H9 (cell line): ENCODE results near the gene SLC14A1. TPM values are rescaled to one million over a fixed set of nuclear protein-coding genes. Genes with fewer than 3 reads are reported as not detected.

Source experiments
- DNase-seq: peaks from one replicate; pipeline ENCODE4 v3.0.0-alpha.2; 2017
- H2AFZ ChIP-seq: one replicate; pipeline ENCODE4 v1.6.1; 2013; ENCODE audit warnings: mild to moderate bottlenecking, low read length, control low read depth, moderate library complexity
- H2AK5ac ChIP-seq: 2 replicates; pipeline ENCODE4 v1.6.1; 2013; ENCODE audit warnings: low read length, control low read depth, mixed read lengths; ENCODE audit not compliant: insufficient read length
- H2BK120ac ChIP-seq: one replicate; pipeline ENCODE4 v1.6.1; 2013; ENCODE audit warnings: low read depth, mild to moderate bottlenecking, low read length, control low read depth, inconsistent platforms; ENCODE audit not compliant: poor library complexity, severe bottlenecking
- H2BK12ac ChIP-seq: 2 replicates; pipeline ENCODE4 v1.6.1; 2013; ENCODE audit warnings: low read length, control low read depth, mixed read lengths, low read depth; ENCODE audit not compliant: insufficient read length
- H2BK15ac ChIP-seq: 2 replicates; pipeline ENCODE4 v1.6.1; 2013; ENCODE audit warnings: low read depth, low read length, control low read depth
- H2BK20ac ChIP-seq: one replicate; pipeline ENCODE4 v1.6.1; 2013; ENCODE audit warnings: low read depth, mild to moderate bottlenecking, low read length, control low read depth, inconsistent platforms; ENCODE audit not compliant: poor library complexity, severe bottlenecking
- H2BK5ac ChIP-seq: 2 replicates; pipeline ENCODE4 v1.6.1; 2013; ENCODE audit warnings: low read length, control low read depth, mixed read lengths; ENCODE audit not compliant: insufficient read length
- H3K14ac ChIP-seq: 2 replicates; pipeline ENCODE4 v1.6.1; 2013; ENCODE audit warnings: low read length, control low read depth; ENCODE audit not compliant: insufficient read depth
- H3K18ac ChIP-seq: 2 replicates; pipeline ENCODE4 v1.6.1; 2013; ENCODE audit warnings: low read depth, mild to moderate bottlenecking, mixed read lengths, low read length, control low read depth; ENCODE audit not compliant: insufficient read length
- H3K23ac ChIP-seq: 2 replicates; pipeline ENCODE4 v1.6.1; 2013; ENCODE audit warnings: low read length, control low read depth, mixed read lengths, low read depth; ENCODE audit not compliant: insufficient read length
- H3K23me2 ChIP-seq: 2 replicates; pipeline ENCODE4 v1.6.1; 2013; ENCODE audit warnings: low read depth, mild to moderate bottlenecking, mixed read lengths, low read length, control low read depth; ENCODE audit not compliant: insufficient read length, poor library complexity, severe bottlenecking
- H3K27ac ChIP-seq: 2 replicates; pipeline ENCODE4 v1.5.1; 2013; ENCODE audit warnings: low read length, control low read depth, mixed read lengths, low read depth; ENCODE audit not compliant: insufficient read length
- H3K27me3 ChIP-seq: 2 replicates; pipeline ENCODE4 v1.6.1; 2013; ENCODE audit warnings: low read length, control low read depth, inconsistent platforms; ENCODE audit not compliant: insufficient read depth
- H3K4ac ChIP-seq: 2 replicates; pipeline ENCODE4 v1.6.1; 2013; ENCODE audit warnings: low read depth, mild to moderate bottlenecking, control low read depth, inconsistent platforms, low read length, moderate library complexity
- H3K4me1 ChIP-seq: 2 replicates; pipeline ENCODE4 v1.6.1; 2013; ENCODE audit warnings: low read length, control low read depth, inconsistent platforms; ENCODE audit not compliant: insufficient read depth
- H3K4me2 ChIP-seq: 2 replicates; pipeline ENCODE4 v1.6.1; 2013; ENCODE audit warnings: low read length, control low read depth, mixed read lengths; ENCODE audit not compliant: insufficient read length, insufficient read depth
- H3K56ac ChIP-seq: 2 replicates; pipeline ENCODE4 v1.6.1; 2013; ENCODE audit warnings: low read depth, mild to moderate bottlenecking, mixed read lengths, low read length, control low read depth; ENCODE audit not compliant: insufficient read length
- H3K79me1 ChIP-seq: 2 replicates; pipeline ENCODE4 v1.6.1; 2013; ENCODE audit warnings: low read depth, mild to moderate bottlenecking, moderate library complexity, low read length, control low read depth, inconsistent platforms; ENCODE audit not compliant: insufficient read depth, poor library complexity, severe bottlenecking
- H3K79me2 ChIP-seq: 2 replicates; pipeline ENCODE4 v1.6.1; 2013; ENCODE audit warnings: low read length, control low read depth, inconsistent platforms; ENCODE audit not compliant: insufficient read depth
- H3K9ac ChIP-seq: 2 replicates; pipeline ENCODE4 v1.6.1; 2013; ENCODE audit warnings: low read length, control low read depth, mixed read lengths; ENCODE audit not compliant: insufficient read length; ENCODE audit errors: extremely low read depth
- H3K9me3 ChIP-seq: one replicate; pipeline ENCODE4 v1.6.1; 2013; ENCODE audit warnings: low read depth, low read length, inconsistent platforms; ENCODE audit not compliant: control insufficient read depth
- H3T11ph ChIP-seq: one replicate; pipeline ENCODE4 v1.6.1; 2013; ENCODE audit warnings: mild to moderate bottlenecking, low read length, control low read depth, inconsistent platforms
- H4K20me1 ChIP-seq: one replicate; pipeline ENCODE4 v1.6.1; 2013; ENCODE audit not compliant: control insufficient read depth, insufficient read length, insufficient read depth
- H4K5ac ChIP-seq: 2 replicates; pipeline ENCODE4 v1.6.1; 2013; ENCODE audit warnings: low read depth, mild to moderate bottlenecking, mixed read lengths, low read length, control low read depth; ENCODE audit not compliant: insufficient read length
- H4K8ac ChIP-seq: replicated peaks from 2 replicates; pipeline ENCODE4 v1.6.1; 2013; ENCODE audit warnings: low read length, control low read depth, mixed read lengths, low read depth; ENCODE audit not compliant: insufficient read length
- H4K91ac ChIP-seq: 2 replicates; pipeline ENCODE4 v1.6.1; 2013; ENCODE audit warnings: low read depth, mild to moderate bottlenecking, moderate library complexity, mixed read lengths, low read length, control low read depth; ENCODE audit not compliant: insufficient read length
- H3K27ac Mint-ChIP-seq, 3 experiments: 2 replicates in 2 of 3; 3 replicates in 1 of 3; pipeline ENCODE4 v1.8.0; 2020 to 2021; ENCODE audit warnings: mixed read lengths in 3 of 3, mild to moderate bottlenecking in 1 of 3, moderate library complexity in 1 of 3
- H3K27me3 Mint-ChIP-seq: 2 replicates; pipeline ENCODE4 v1.8.0; 2021; ENCODE audit warnings: low read depth, mild to moderate bottlenecking, moderate library complexity, mixed read lengths
- H3K36me3 Mint-ChIP-seq, 3 experiments: 2 replicates in 2 of 3; 3 replicates in 1 of 3; pipeline ENCODE4 v1.8.0; 2020 to 2021; ENCODE audit warnings: low read depth in 3 of 3, mixed read lengths in 3 of 3; ENCODE audit not compliant: insufficient read depth in 1 of 3
- H3K4me1 Mint-ChIP-seq, 2 experiments: 2 replicates each; pipeline ENCODE4 v1.8.0; 2020; ENCODE audit warnings: mixed read lengths in 2 of 2
- H3K4me3 Mint-ChIP-seq, 2 experiments: 2 replicates in 1 of 2; 3 replicates in 1 of 2; pipeline ENCODE4 v1.8.0; 2020 to 2021; ENCODE audit warnings: mild to moderate bottlenecking in 2 of 2, mixed read lengths in 2 of 2, moderate library complexity in 1 of 2
- H3K9me3 Mint-ChIP-seq, 2 experiments: 2 replicates in 1 of 2; 3 replicates in 1 of 2; pipeline ENCODE4 v1.8.0; 2020; ENCODE audit warnings: mild to moderate bottlenecking in 2 of 2, mixed read lengths in 2 of 2, moderate library complexity in 1 of 2
- WGBS: extraction: QIAGEN DNeasy Blood & Tissue Kit; methylation state at CpG from one replicate; pipeline ENCODE4 v1.1.7; 2013; ENCODE audit warnings: missing lambda C conversion rate, low lambda C conversion rate, mixed read lengths; ENCODE audit not compliant: insufficient read length; ENCODE audit errors: extremely low coverage; 5-methylcytosine and 5-hydroxymethylcytosine counted together
- total RNA-seq: library from RNA; stranded (reverse); gene quantifications from 2 replicates; pipeline ENCODE4 v1.2.1, GENCODE V29; 2021
- TF ChIP-seq, protein P1 (sequence below): fragments of 200-600 bp; sonication (generic); conservative IDR thresholded peaks from 3 replicates; pipeline ENCODE4 v1.8.0; 2021; ENCODE audit warnings: antibody characterized with exemption, mild to moderate bottlenecking

The SLC14A1 gene
- total RNA-seq, 1 experiment from 2014 or later, result not detected

DNA sequence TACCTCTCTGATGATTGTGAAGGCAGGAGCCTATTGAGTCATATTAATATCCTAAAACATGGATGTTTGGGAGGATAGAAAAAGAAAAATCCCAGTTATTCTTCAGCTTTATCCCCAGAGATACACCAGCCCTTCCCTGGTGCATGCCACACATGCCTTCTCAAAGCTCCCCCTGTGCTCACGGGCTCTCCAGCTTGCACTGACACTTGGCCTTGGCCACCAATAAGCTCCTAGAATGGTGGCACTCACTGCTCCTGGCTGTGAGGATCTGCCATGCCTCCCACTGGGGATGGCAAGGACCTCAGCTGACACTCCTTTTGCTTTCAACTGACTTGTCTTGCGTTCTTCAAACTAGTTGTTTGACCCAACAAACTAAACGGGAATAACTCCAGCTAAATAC, 15.9 kb downstream of the SLC14A1 start:
- Histone ChIP-seq H3T11ph (no peak overlapping the region), H3K18ac (no peak overlapping the region), H3K4me1 (no peaks in the 10 kb centered on the region; the same call in 1 of the 2 replicates), H4K5ac (no peak overlapping the region), H3K9me3 (no peaks in the 10 kb centered on the region), H3K4me2 (no peak overlapping the region), H3K56ac (no peak overlapping the region), H2BK5ac (no peak overlapping the region), H3K23ac (peak overlapping the region; percentile 23), H2BK15ac (peak overlapping the region; percentile 91; the same call in 1 of the 2 replicates), H3K27me3 (no peaks in the 10 kb centered on the region), H3K14ac (no peak overlapping the region; the same call in 1 of the 2 replicates), H3K23me2 (no peaks in the 10 kb centered on the region), H3K27ac (no peak overlapping the region), H3K79me2 (no peaks in the 10 kb centered on the region), H3K4ac (no peak overlapping the region), H3K9ac (no peak overlapping the region), H2BK120ac (no peak overlapping the region), H2AFZ (no peak overlapping the region), H2BK12ac (no peak overlapping the region), H2BK20ac (no peak overlapping the region), H4K8ac (no peak overlapping the region), H4K20me1 (no peaks in the 10 kb centered on the region), H2AK5ac (no peak overlapping the region), H4K91ac (peak overlapping the region; percentile 90), H3K79me1 (no peaks in the 10 kb centered on the region)
- no peaks in the 10 kb centered on the region for H3K36me3 Mint-ChIP-seq
- H3K27me3 Mint-ChIP-seq, result no peaks in the 10 kb centered on the region
- no peak for DNase-seq
- peak overlapping the region in 1 of 3 experiments; percentile 62; a peak in 2 of 7 replicates for H3K27ac Mint-ChIP-seq
- H3K4me1 Mint-ChIP-seq, result peaks cover 39 to 43% of the 10 kb centered on the region in 2 experiments
- peak overlapping the region in 1 of 2 experiments; percentile 58; a peak in 2 of 5 replicates for H3K4me3 Mint-ChIP-seq
- TF ChIP-seq, protein P1, sequence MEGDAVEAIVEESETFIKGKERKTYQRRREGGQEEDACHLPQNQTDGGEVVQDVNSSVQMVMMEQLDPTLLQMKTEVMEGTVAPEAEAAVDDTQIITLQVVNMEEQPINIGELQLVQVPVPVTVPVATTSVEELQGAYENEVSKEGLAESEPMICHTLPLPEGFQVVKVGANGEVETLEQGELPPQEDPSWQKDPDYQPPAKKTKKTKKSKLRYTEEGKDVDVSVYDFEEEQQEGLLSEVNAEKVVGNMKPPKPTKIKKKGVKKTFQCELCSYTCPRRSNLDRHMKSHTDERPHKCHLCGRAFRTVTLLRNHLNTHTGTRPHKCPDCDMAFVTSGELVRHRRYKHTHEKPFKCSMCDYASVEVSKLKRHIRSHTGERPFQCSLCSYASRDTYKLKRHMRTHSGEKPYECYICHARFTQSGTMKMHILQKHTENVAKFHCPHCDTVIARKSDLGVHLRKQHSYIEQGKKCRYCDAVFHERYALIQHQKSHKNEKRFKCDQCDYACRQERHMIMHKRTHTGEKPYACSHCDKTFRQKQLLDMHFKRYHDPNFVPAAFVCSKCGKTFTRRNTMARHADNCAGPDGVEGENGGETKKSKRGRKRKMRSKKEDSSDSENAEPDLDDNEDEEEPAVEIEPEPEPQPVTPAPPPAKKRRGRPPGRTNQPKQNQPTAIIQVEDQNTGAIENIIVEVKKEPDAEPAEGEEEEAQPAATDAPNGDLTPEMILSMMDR, result no peak
- H3K9me3 Mint-ChIP-seq, result no peaks in the 10 kb centered on the region
- WGBS, result no CpG with 5 or more reads among the region's 3 CpGs
